ENCODE results near the gene KRTAP5-1. TPM values are rescaled to one million over a fixed set of nuclear protein-coding genes. Genes with fewer than 3 reads are reported as not detected.

Gene KRTAP5-1
- total RNA-seq, 1 donor: not detected

DNA sequence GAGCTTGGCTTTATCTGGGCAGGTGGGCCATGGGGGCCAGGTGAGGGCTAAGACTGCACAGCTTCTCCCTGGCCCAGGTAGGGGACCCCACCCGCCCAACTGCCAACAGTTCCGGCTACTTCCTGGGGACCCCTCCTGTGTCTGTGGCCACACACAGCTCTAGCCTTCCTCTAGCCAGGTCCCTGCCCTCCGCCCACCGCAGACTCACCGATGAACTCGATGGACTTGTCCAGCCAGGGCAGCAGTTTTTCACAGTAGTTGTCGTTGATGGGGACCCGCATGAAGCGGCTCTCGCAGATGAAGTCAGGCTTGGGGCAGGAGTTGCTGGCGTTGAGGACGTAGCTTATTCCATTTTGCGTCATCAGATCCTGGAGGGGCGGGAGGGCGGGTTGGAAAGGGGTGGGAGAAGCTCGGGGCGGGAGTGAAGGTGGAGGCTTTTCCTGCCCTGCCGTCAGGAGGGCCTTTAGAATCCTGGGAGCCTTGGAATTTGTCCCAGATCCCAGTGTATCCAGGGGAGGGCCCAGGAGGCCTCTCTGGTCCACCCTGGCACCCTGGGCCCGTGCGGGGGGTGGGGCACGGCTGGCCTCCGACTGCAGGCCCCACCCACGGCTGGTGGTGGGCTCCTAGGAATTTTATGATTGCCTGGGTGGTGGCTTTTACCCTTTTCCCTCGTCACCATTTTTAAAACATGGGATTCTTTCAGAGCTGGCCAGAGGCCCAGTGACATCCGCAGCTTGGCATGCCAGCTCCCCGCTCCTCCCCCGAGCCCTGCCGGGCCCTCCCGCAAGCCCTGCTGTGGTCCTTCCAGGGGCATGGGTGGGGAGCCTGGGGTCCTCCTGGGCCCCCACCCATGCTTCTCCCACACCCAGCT is 26.9 kb downstream of the KRTAP5-1 start:
- peak overlapping the region; percentile 68 for H3K27ac ChIP-seq (ENCODE audit: low read depth, low read length)
- no peak overlapping the region for H2AFZ ChIP-seq (ENCODE audit: low read length)
- TF ChIP-seq CTCF (IDR thresholded peaks at IDR 0.05; ENCODE audit: extremely low read depth, low read depth, low read length): no peak
- DNase-seq (ENCODE audit: insufficient read length, low spot score, missing footprints): peak; percentile 100
- peaks cover 3% of the 10 kb centered on the region for H4K20me1 ChIP-seq (ENCODE audit: insufficient read depth, low read length)
- peaks cover 15% of the 10 kb centered on the region for H3K4me1 ChIP-seq (ENCODE audit: insufficient read depth, low read length)
- no peaks in the 10 kb centered on the region for H3K9me3 ChIP-seq (ENCODE audit: low read depth, low read length)
- no peaks in the 10 kb centered on the region for H3K36me3 ChIP-seq (ENCODE audit: insufficient read depth, low read length)
- H3K79me2 ChIP-seq (ENCODE audit: insufficient read depth, low read length): no peaks in the 10 kb centered on the region
- H3K27me3 ChIP-seq (ENCODE audit: insufficient read depth, low read length): no peaks in the 10 kb centered on the region
- H3K4me3 ChIP-seq (ENCODE audit: insufficient read depth, low read length): no peak overlapping the region
- H3K4me2 ChIP-seq (ENCODE audit: insufficient read depth, low read length): peak overlapping the region; percentile 43

DNA sequence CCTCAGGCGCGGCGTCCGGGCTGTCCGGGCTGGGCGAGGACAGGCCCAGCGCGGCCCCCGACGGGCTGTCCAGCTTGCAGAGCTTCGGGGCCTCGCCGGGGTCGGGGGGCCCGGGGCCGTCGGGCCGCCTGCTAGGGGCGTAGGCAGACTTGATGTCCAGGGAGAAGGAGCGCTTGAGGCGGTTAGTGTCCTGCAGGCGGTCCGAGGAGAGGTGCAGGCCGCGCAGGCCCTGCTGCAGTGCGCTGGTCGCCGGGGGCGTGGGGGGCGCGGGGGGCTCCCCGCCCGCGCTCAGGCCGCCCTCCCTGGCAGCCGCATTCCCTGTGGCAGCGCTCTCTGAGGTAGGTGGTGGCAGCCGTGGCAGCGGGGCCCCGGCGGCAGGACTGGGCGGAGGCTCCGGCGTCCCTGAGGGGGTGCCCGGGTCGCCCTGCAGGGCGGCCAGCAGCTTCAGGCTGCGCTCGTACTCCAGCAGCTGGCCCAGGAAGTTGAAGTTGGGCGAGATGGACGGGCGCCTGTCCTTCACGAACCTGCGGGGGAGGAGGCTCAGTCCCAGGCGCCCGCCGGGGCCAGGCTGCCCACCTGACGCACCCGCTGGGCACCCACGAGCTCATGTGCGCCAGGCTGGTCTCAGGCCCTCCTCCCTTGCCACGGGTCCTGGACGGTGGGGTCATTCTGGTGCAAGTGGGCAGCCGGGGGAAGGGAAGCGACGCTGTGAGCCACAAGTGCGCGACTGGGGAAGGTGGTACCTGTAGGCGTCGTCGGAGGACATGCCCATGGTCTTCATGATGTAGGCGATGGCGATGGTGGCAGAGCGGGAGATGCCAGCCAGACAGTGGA is 27.8 kb downstream of the KRTAP5-1 start:
- H3K4me1 ChIP-seq (ENCODE audit: insufficient read depth, low read length): peaks cover 15% of the 10 kb centered on the region
- no peak overlapping the region for H3K4me2 ChIP-seq (ENCODE audit: insufficient read depth, low read length)
- H3K4me3 ChIP-seq (ENCODE audit: insufficient read depth, low read length): no peak overlapping the region
- peaks cover 3% of the 10 kb centered on the region for H4K20me1 ChIP-seq (ENCODE audit: insufficient read depth, low read length)
- H3K9me3 ChIP-seq (ENCODE audit: low read depth, low read length): no peaks in the 10 kb centered on the region
- TF ChIP-seq CTCF (IDR thresholded peaks at IDR 0.05; ENCODE audit: extremely low read depth, low read depth, low read length): no peak
- H3K79me2 ChIP-seq (ENCODE audit: insufficient read depth, low read length): no peaks in the 10 kb centered on the region
- peak; percentile 69 for DNase-seq (ENCODE audit: insufficient read length, low spot score, missing footprints)
- H3K27me3 ChIP-seq (ENCODE audit: insufficient read depth, low read length): no peaks in the 10 kb centered on the region
- H3K36me3 ChIP-seq (ENCODE audit: insufficient read depth, low read length): no peaks in the 10 kb centered on the region
- H2AFZ ChIP-seq (ENCODE audit: low read length): no peak overlapping the region
- no peak overlapping the region for H3K27ac ChIP-seq (ENCODE audit: low read depth, low read length)

GRCh38 chr11:1556278-1556902 is 28.7 kb downstream of the KRTAP5-1 start:
- H3K36me3 ChIP-seq (ENCODE audit: insufficient read depth, low read length): no peaks in the 10 kb centered on the region
- no peaks in the 10 kb centered on the region for H3K79me2 ChIP-seq (ENCODE audit: insufficient read depth, low read length)
- H3K27me3 ChIP-seq (ENCODE audit: insufficient read depth, low read length): no peaks in the 10 kb centered on the region
- TF ChIP-seq CTCF (IDR thresholded peaks at IDR 0.05; ENCODE audit: extremely low read depth, low read depth, low read length): no peak
- H2AFZ ChIP-seq (ENCODE audit: low read length): no peak overlapping the region
- H3K9me3 ChIP-seq (ENCODE audit: low read depth, low read length): no peaks in the 10 kb centered on the region
- no peak overlapping the region for H3K4me3 ChIP-seq (ENCODE audit: insufficient read depth, low read length)
- peaks cover 15% of the 10 kb centered on the region for H3K4me1 ChIP-seq (ENCODE audit: insufficient read depth, low read length)
- peaks cover 3% of the 10 kb centered on the region for H4K20me1 ChIP-seq (ENCODE audit: insufficient read depth, low read length)
- H3K4me2 ChIP-seq (ENCODE audit: insufficient read depth, low read length): no peak overlapping the region
- DNase-seq (ENCODE audit: insufficient read length, low spot score, missing footprints): no peak
- no peak overlapping the region for H3K27ac ChIP-seq (ENCODE audit: low read depth, low read length)

Data from osteoblast (primary cell).